Upper lobe of left lung (tissue), 4 donors: ENCODE measurements around the gene TFF1.

Experiments
- CTCF ChIP-seq, 6 experiments: fragments of 450-650 bp in 4 of 6; fragments of 200-600 bp in 2 of 6; sonication (generic) in 2 of 6; IDR thresholded peaks; one replicate each; pipeline ENCODE4 v1.5.1; 2016 to 2019; ENCODE audit warnings: antibody characterized with exemption in 6 of 6
- EP300 ChIP-seq, 4 donors: sonication (generic); formaldehyde crosslinking; IDR thresholded peaks; one replicate each; pipeline ENCODE4 v1.5.1; 2017; ENCODE audit warnings: antibody characterized with exemption in 4 of 4, control low read depth in 2 of 4
- POLR2A ChIP-seq, 4 donors: fragments of 450-650 bp; IDR thresholded peaks; one replicate each; pipeline ENCODE4 v1.5.1; 2016 to 2017; ENCODE audit warnings: antibody characterized with exemption in 4 of 4, mild to moderate bottlenecking in 2 of 4
- POLR2AphosphoS5 ChIP-seq, 2 donors: sonication (generic); formaldehyde crosslinking; IDR thresholded peaks; one replicate each; pipeline ENCODE4 v1.5.1; 2017; ENCODE audit warnings: antibody characterized with exemption in 2 of 2

GRCh38 chr21:42315296-42315891 lies 50.9 kb downstream of the TFF1 start, which contains the start of gene TFF3:
- TF ChIP-seq POLR2A (IDR thresholded peaks at IDR 0.05) (no peak), CTCF (IDR thresholded peaks at IDR 0.05) (no peak), POLR2AphosphoS5 (IDR thresholded peaks at IDR 0.05) (no peak), EP300 (IDR thresholded peaks at IDR 0.05) (no peak)
